Nephron progenitor cell (in vitro differentiated cells): ENCODE measurements around the gene LUC7L2.
A peak's percentile ranks its signal among the peaks of the same experiment; 100 is the strongest.
"Not testable (repeated sequence)": the region's sequence is repeated elsewhere in the genome, so short reads cannot be mapped to it uniquely, and the experiment has no call there.

Experiments
- DNase-seq: peaks from one replicate; pipeline ENCODE4 v3.0.0; 2021
- H3K27ac Mint-ChIP-seq: 2 replicates; pipeline ENCODE4 v1.8.0; 2021; ENCODE audit warnings: mild to moderate bottlenecking, moderate library complexity, mixed read lengths
- H3K27me3 Mint-ChIP-seq: 2 replicates; pipeline ENCODE4 v1.8.0; 2021; ENCODE audit warnings: mild to moderate bottlenecking, low read depth, mixed read lengths; ENCODE audit not compliant: poor library complexity
- H3K36me3 Mint-ChIP-seq: 2 replicates; pipeline ENCODE4 v1.8.0; 2021; ENCODE audit warnings: low read depth, mixed read lengths
- H3K4me1 Mint-ChIP-seq: 2 replicates; pipeline ENCODE4 v1.8.0; 2021; ENCODE audit warnings: mixed read lengths
- H3K4me3 Mint-ChIP-seq: 2 replicates; pipeline ENCODE4 v1.8.0; 2021; ENCODE audit warnings: mild to moderate bottlenecking, moderate library complexity, mixed read lengths
- H3K9me3 Mint-ChIP-seq: 2 replicates; pipeline ENCODE4 v1.8.0; 2021; ENCODE audit warnings: mild to moderate bottlenecking, moderate library complexity, mixed read lengths
- TF ChIP-seq, protein P1 (sequence below): fragments of 200-600 bp; sonication (generic); IDR thresholded peaks from 2 replicates; pipeline ENCODE4 v1.5.0; 2021; ENCODE audit warnings: antibody characterized with exemption

LUC7L2 gene

GRCh38 chr7:139417478-139417877 is 57.8 kb downstream of the LUC7L2 start:
- Mint-ChIP-seq H3K9me3 (no peaks in the 10 kb centered on the region), H3K27me3 (no peaks in the 10 kb centered on the region), H3K36me3 (peaks cover 86% of the 10 kb centered on the region), H3K4me3 (no peak overlapping the region), H3K27ac (peak overlapping the region; percentile 82), H3K4me1 (no peaks in the 10 kb centered on the region)
- DNase-seq, result no peak
- TF ChIP-seq, protein P1, sequence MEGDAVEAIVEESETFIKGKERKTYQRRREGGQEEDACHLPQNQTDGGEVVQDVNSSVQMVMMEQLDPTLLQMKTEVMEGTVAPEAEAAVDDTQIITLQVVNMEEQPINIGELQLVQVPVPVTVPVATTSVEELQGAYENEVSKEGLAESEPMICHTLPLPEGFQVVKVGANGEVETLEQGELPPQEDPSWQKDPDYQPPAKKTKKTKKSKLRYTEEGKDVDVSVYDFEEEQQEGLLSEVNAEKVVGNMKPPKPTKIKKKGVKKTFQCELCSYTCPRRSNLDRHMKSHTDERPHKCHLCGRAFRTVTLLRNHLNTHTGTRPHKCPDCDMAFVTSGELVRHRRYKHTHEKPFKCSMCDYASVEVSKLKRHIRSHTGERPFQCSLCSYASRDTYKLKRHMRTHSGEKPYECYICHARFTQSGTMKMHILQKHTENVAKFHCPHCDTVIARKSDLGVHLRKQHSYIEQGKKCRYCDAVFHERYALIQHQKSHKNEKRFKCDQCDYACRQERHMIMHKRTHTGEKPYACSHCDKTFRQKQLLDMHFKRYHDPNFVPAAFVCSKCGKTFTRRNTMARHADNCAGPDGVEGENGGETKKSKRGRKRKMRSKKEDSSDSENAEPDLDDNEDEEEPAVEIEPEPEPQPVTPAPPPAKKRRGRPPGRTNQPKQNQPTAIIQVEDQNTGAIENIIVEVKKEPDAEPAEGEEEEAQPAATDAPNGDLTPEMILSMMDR, result no peak

DNA sequence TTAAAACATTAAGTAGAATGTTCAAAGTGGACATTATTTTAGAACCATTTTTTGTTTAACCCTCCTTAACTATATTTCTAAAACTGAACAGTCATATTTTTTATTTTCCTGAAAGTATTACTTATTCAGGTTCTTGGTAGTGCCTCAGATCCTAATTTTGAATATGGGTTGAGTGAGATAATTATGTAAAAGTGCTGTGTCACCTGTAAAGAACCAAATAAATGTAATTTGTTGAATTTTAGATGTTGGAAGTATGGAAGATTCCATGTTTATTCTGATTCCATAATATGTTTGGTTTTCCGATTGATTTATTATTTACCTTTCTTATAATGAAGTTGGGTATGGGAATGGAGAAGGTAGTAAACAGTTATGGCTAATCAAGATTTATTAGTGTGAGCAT is 61.4 kb downstream of the LUC7L2 start:
- Mint-ChIP-seq H3K9me3 (no peaks in the 10 kb centered on the region), H3K4me1 (no peaks in the 10 kb centered on the region), H3K27ac (no peak overlapping the region), H3K27me3 (no peaks in the 10 kb centered on the region), H3K36me3 (peaks cover 76% of the 10 kb centered on the region), H3K4me3 (no peak overlapping the region)
- no peak for DNase-seq
- TF ChIP-seq, protein P1, result no peak

DNA sequence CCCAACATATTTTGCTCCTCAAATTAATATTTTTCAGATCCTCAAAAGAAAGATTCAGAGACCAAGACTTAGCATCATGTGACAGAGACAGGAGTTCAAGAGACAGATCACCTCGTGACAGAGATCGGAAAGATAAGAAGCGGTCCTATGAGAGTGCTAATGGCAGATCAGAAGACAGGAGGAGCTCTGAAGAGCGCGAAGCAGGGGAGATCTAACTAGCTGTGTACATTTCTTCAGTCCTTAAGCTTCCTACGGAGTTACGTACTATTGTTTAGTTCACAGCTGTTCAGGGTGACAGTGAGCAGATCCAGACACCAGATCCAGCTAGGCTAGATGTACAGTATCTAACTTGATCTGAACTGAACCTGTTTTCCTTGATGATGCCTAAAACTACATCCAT is 62.4 kb downstream of the LUC7L2 start:
- peaks cover 66% of the 10 kb centered on the region for H3K36me3 Mint-ChIP-seq
- no peaks in the 10 kb centered on the region for H3K9me3 Mint-ChIP-seq
- no peak overlapping the region for H3K4me3 Mint-ChIP-seq
- H3K4me1 Mint-ChIP-seq, result no peaks in the 10 kb centered on the region
- H3K27me3 Mint-ChIP-seq, result no peaks in the 10 kb centered on the region
- TF ChIP-seq, protein P1, result no peak
- no peak for DNase-seq
- H3K27ac Mint-ChIP-seq, result peak overlapping the region; percentile 11

DNA sequence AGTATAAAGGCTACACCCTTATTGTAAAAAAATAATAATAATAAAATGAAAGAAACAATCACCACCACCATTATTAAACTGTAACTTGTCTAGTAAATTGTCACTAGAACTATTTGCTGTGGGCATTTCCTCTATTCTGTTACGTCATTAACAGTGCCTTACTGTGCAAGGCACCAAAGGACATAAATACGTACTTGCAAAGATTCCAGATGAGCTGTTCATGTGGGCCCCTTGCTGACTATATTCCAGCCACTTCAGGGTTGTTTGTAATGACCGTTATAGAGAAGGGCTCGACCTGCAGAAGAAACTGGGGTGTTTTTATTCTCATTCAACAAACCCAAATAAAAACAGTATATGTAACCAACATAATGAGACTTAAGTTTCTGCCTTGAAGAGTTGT is 63.4 kb downstream of the LUC7L2 start:
- no peaks in the 10 kb centered on the region for H3K27me3 Mint-ChIP-seq
- H3K4me3 Mint-ChIP-seq, result no peak overlapping the region
- peak overlapping the region; percentile 20 for H3K27ac Mint-ChIP-seq
- TF ChIP-seq, protein P1, result no peak
- no peaks in the 10 kb centered on the region for H3K9me3 Mint-ChIP-seq
- H3K36me3 Mint-ChIP-seq, result peaks cover 61% of the 10 kb centered on the region
- no peak for DNase-seq
- no peaks in the 10 kb centered on the region for H3K4me1 Mint-ChIP-seq

DNA sequence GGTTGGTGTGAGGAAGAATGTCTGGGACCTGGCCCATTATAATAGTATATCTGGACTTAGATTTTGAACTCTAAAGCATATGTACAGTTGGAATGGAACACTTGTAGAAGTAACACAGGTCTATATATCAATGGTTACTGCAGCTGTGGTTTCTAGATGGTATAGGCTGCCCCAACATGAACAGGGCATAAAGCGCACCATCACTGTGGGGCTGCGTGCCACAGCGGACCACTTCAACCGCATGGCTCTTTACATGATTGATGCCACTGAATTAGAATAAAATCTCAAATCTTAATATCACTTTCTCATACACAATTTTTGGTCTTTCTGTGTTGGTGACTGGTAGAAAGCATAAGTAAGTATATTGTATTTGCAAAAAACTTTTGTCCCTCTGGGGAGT is 64.3 kb downstream of the LUC7L2 start:
- DNase-seq, result no peak
- Mint-ChIP-seq H3K36me3 (peaks cover 61% of the 10 kb centered on the region), H3K4me3 (no peak overlapping the region), H3K4me1 (no peaks in the 10 kb centered on the region), H3K9me3 (no peaks in the 10 kb centered on the region), H3K27ac (peak overlapping the region; percentile 6), H3K27me3 (no peaks in the 10 kb centered on the region)
- TF ChIP-seq, protein P1, result no peak

- not testable (repeated sequence) for H3K4me1 Mint-ChIP-seq, H3K9me3 Mint-ChIP-seq, H3K4me3 Mint-ChIP-seq, H3K27ac Mint-ChIP-seq, H3K27me3 Mint-ChIP-seq, DNase-seq
- peaks cover 48% of the 10 kb centered on the region for H3K36me3 Mint-ChIP-seq
These were observed 66.0 kb downstream of the LUC7L2 start for GRCh38 chr7:139425701-139426100.
